Measurements from ENCODE around the gene ARL16. TPM values are rescaled to one million over a fixed set of nuclear protein-coding genes. Genes with fewer than 3 reads are reported as not detected.
A peak's percentile ranks its signal among the peaks of the same experiment; 100 is the strongest.

ARL16 gene
- total and polyA plus RNA-seq, 2 experiments from 2014 or later: 40.4 to 54.9 TPM

GRCh38 chr17:81664051-81664470 lies 19.5 kb downstream of the ARL16 start:
- H3K4me3 Mint-ChIP-seq: no peak overlapping the region
- peaks cover 37% of the 10 kb centered on the region for H3K36me3 Mint-ChIP-seq (ENCODE audit: low read depth)

GRCh38 chr17:81662002-81662401 lies 21.6 kb downstream of the ARL16 start:
- Histone ChIP-seq H3K79me2 (replicated peaks; ENCODE audit: insufficient read depth) (peaks cover 13% of the 10 kb centered on the region), H3K36me3 (ENCODE audit: insufficient read depth) (no peaks in the 10 kb centered on the region), H2AFZ (no peak overlapping the region), H4K20me1 (replicated peaks; ENCODE audit: insufficient read depth) (no peaks in the 10 kb centered on the region), H3K4me1 (ENCODE audit: insufficient read depth) (peaks cover 11% of the 10 kb centered on the region), H3K27ac (ENCODE audit: low read depth) (no peak overlapping the region), H3K4me2 (no peak overlapping the region), H3K27me3 (ENCODE audit: insufficient read depth) (no peaks in the 10 kb centered on the region), H3F3A (replicated peaks; ENCODE audit: low read depth) (peaks cover 12% of the 10 kb centered on the region; the same call in 1 of the 2 replicates), H3K9me2 (ENCODE audit: insufficient read depth) (no peaks in the 10 kb centered on the region), H3K4me3 (no peak overlapping the region)
- DNase-seq (ENCODE audit: low spot score): no peak
- no peak overlapping the region for H3K4me3 Mint-ChIP-seq
- no peak for ATAC-seq
- H3K27ac Mint-ChIP-seq: no peak overlapping the region
- peaks cover 13% of the 10 kb centered on the region; the same call in 2 of the 3 replicates for H3K4me1 Mint-ChIP-seq
- H3K36me3 Mint-ChIP-seq (ENCODE audit: low read depth): peaks cover 19% of the 10 kb centered on the region
- H3K9me3 Mint-ChIP-seq: no peaks in the 10 kb centered on the region
- peaks cover 12% of the 10 kb centered on the region for H3K27me3 Mint-ChIP-seq (ENCODE audit: insufficient read depth, low read depth, poor library complexity)
- no peak for TF ChIP-seq NANOG (IDR thresholded peaks at IDR 0.05; ENCODE audit: borderline replicate concordance)
- no peak for TF ChIP-seq ZNF331 (CRISPR knock-in tag; IDR thresholded peaks at IDR 0.05; ENCODE audit: low read depth)
- no peak for TF ChIP-seq STAT1 (IDR thresholded peaks at IDR 0.05; ENCODE audit: unreplicated experiment)
- no peak for TF ChIP-seq JUNB (IDR thresholded peaks at IDR 0.05; ENCODE audit: unreplicated experiment)
- no peak for TF ChIP-seq ZNF114 (CRISPR knock-in tag; IDR thresholded peaks at IDR 0.05)
- TF ChIP-seq EZH2phosphoT487 (IDR thresholded peaks at IDR 0.05; ENCODE audit: unreplicated experiment): no peak
- no peak for TF ChIP-seq POLR2AphosphoS5 (IDR thresholded peaks at IDR 0.05; ENCODE audit: low read depth)
- TF ChIP-seq, protein P1, sequence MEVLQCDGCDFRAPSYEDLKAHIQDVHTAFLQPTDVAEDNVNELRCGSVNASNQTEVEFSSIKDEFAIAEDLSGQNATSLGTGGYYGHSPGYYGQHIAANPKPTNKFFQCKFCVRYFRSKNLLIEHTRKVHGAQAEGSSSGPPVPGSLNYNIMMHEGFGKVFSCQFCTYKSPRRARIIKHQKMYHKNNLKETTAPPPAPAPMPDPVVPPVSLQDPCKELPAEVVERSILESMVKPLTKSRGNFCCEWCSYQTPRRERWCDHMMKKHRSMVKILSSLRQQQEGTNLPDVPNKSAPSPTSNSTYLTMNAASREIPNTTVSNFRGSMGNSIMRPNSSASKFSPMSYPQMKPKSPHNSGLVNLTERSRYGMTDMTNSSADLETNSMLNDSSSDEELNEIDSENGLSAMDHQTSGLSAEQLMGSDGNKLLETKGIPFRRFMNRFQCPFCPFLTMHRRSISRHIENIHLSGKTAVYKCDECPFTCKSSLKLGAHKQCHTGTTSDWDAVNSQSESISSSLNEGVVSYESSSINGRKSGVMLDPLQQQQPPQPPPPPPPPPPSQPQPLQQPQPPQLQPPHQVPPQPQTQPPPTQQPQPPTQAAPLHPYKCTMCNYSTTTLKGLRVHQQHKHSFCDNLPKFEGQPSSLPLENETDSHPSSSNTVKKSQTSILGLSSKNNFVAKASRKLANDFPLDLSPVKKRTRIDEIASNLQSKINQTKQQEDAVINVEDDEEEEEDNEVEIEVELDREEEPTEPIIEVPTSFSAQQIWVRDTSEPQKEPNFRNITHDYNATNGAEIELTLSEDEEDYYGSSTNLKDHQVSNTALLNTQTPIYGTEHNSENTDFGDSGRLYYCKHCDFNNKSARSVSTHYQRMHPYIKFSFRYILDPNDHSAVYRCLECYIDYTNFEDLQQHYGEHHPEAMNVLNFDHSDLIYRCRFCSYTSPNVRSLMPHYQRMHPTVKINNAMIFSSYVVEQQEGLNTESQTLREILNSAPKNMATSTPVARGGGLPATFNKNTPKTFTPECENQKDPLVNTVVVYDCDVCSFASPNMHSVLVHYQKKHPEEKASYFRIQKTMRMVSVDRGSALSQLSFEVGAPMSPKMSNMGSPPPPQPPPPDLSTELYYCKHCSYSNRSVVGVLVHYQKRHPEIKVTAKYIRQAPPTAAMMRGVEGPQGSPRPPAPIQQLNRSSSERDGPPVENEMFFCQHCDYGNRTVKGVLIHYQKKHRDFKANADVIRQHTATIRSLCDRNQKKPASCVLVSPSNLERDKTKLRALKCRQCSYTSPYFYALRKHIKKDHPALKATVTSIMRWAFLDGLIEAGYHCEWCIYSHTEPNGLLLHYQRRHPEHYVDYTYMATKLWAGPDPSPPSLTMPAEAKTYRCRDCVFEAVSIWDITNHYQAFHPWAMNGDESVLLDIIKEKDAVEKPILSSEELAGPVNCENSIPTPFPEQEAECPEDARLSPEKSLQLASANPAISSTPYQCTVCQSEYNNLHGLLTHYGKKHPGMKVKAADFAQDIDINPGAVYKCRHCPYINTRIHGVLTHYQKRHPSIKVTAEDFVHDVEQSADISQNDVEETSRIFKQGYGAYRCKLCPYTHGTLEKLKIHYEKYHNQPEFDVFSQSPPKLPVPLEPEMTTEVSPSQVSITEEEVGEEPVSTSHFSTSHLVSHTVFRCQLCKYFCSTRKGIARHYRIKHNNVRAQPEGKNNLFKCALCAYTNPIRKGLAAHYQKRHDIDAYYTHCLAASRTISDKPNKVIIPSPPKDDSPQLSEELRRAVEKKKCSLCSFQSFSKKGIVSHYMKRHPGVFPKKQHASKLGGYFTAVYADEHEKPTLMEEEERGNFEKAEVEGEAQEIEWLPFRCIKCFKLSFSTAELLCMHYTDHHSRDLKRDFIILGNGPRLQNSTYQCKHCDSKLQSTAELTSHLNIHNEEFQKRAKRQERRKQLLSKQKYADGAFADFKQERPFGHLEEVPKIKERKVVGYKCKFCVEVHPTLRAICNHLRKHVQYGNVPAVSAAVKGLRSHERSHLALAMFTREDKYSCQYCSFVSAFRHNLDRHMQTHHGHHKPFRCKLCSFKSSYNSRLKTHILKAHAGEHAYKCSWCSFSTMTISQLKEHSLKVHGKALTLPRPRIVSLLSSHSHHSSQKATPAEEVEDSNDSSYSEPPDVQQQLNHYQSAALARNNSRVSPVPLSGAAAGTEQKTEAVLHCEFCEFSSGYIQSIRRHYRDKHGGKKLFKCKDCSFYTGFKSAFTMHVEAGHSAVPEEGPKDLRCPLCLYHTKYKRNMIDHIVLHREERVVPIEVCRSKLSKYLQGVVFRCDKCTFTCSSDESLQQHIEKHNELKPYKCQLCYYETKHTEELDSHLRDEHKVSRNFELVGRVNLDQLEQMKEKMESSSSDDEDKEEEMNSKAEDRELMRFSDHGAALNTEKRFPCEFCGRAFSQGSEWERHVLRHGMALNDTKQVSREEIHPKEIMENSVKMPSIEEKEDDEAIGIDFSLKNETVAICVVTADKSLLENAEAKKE (CRISPR knock-in tag; IDR thresholded peaks at IDR 0.05): no peak
- TF ChIP-seq REST (IDR thresholded peaks at IDR 0.05; ENCODE audit: unreplicated experiment): no peak

More at GRCh38 chr17:81664051-81664470, 19.5 kb downstream of the ARL16 start:
- Histone ChIP-seq H3K4me1 (ENCODE audit: insufficient read depth) (peaks cover 15% of the 10 kb centered on the region), H3K27ac (ENCODE audit: low read depth) (no peak overlapping the region), H3K79me2 (replicated peaks; ENCODE audit: insufficient read depth) (peaks cover 33% of the 10 kb centered on the region), H3K4me3 (no peak overlapping the region), H3K9me2 (ENCODE audit: insufficient read depth) (no peaks in the 10 kb centered on the region), H2AFZ (no peak overlapping the region), H4K20me1 (replicated peaks; ENCODE audit: insufficient read depth) (peaks cover 12% of the 10 kb centered on the region), H3K4me2 (no peak overlapping the region), H3K36me3 (ENCODE audit: insufficient read depth) (no peaks in the 10 kb centered on the region), H3F3A (replicated peaks; ENCODE audit: low read depth) (peaks cover 21% of the 10 kb centered on the region; the same call in 1 of the 2 replicates), H3K27me3 (ENCODE audit: insufficient read depth) (no peaks in the 10 kb centered on the region)
- Mint-ChIP-seq H3K27ac (no peak overlapping the region; the same call in 1 of the 2 replicates), H3K4me1 (peaks cover 25% of the 10 kb centered on the region), H3K27me3 (ENCODE audit: insufficient read depth, low read depth, poor library complexity) (peaks cover 15% of the 10 kb centered on the region), H3K9me3 (no peaks in the 10 kb centered on the region)
- TF ChIP-seq ETS1 (IDR thresholded peaks at IDR 0.05) (no peak), POLR2AphosphoS5 (IDR thresholded peaks at IDR 0.05; ENCODE audit: low read depth) (peak; percentile 29; the same call in 1 of the 2 replicates)
- DNase-seq (ENCODE audit: low spot score): no peak
- ATAC-seq: no peak

All from GM23338 (cell line).